ENCODE measurements around the gene OSGEP.

OSGEP gene

DNA sequence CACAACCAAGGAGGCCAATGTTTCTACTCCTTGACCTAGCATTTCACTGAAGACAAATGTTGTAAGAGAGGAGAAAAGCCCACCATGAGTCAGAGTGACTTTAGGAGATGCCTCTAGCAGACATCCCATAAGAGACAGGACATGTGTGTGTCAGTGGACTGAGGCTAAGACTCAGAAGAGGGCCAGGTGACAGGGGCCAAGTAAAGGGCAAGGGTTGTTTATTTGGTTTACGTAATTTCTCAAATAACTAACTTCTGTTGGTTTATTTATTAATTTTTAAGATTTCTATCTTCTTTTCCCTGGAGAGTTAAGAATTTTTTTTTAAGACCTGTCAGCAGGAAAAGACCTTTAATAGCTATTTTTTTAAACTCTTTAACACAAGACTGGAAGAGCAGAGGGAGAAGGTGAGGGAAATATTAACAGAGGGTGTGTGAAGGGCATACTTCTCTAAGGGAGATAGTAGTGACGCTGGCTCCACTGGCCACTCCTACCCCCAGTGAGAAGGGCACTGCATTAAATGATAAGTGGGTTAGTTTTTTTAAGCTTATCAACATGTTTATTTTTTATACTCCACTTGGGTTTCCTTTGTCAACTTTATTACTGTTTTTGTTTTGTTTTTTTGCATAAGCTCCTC, 18.0 kb upstream of the OSGEP start:
- CTCF ChIA-PET = interaction anchor here (1.0 to 1.5 kb wide), 3 partner anchors 14 to 143 kb away, joined by 3 to 4 read pairs (median 4); no protein-coding TSS in a partner anchor
- POLR2A ChIA-PET = no interaction called here
- DNase-seq (ENCODE audit: low read depth, low spot score) = no peak
- H3K4me3 ChIP-seq (ENCODE audit: low read depth, low read length) = no peak overlapping the region
- TF ChIP-seq, protein P1, sequence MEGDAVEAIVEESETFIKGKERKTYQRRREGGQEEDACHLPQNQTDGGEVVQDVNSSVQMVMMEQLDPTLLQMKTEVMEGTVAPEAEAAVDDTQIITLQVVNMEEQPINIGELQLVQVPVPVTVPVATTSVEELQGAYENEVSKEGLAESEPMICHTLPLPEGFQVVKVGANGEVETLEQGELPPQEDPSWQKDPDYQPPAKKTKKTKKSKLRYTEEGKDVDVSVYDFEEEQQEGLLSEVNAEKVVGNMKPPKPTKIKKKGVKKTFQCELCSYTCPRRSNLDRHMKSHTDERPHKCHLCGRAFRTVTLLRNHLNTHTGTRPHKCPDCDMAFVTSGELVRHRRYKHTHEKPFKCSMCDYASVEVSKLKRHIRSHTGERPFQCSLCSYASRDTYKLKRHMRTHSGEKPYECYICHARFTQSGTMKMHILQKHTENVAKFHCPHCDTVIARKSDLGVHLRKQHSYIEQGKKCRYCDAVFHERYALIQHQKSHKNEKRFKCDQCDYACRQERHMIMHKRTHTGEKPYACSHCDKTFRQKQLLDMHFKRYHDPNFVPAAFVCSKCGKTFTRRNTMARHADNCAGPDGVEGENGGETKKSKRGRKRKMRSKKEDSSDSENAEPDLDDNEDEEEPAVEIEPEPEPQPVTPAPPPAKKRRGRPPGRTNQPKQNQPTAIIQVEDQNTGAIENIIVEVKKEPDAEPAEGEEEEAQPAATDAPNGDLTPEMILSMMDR (IDR thresholded peaks at IDR 0.05; ENCODE audit: insufficient read depth, low read length, missing control alignments) = no peak

DNA sequence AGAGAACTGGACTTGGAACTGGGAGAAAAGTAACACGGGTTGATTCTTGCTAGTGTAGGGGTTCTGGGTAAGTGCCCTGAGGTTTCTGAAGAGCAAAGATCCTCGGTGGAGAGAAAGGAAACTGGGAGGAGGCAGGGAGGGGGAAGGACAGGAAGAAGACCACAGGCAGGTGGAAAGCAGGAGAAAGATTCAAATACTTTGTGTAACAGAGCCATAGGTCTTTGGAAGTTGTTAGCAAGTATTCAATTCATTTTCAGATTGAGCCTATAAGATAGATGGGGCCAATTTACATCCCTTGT, 15.9 kb upstream of the OSGEP start:
- no peak for DNase-seq (ENCODE audit: low read depth, low spot score)
- H3K4me3 ChIP-seq (ENCODE audit: low read depth, low read length) = peak overlapping the region; percentile 94
- ChIA-PET CTCF (interaction anchor here (1.3 kb wide), 2 partner anchors 55 to 135 kb away, joined by 4 to 6 read pairs; no protein-coding TSS in a partner anchor), POLR2A (interaction anchor here (1.1 to 1.6 kb wide), 4 partner anchors 9 to 62 kb away, joined by 3 to 14 read pairs (median 8); partner anchors contain the start of gene PIP4P1)
- TF ChIP-seq, protein P1 (IDR thresholded peaks at IDR 0.05; ENCODE audit: insufficient read depth, low read length, missing control alignments) = no peak

DNA sequence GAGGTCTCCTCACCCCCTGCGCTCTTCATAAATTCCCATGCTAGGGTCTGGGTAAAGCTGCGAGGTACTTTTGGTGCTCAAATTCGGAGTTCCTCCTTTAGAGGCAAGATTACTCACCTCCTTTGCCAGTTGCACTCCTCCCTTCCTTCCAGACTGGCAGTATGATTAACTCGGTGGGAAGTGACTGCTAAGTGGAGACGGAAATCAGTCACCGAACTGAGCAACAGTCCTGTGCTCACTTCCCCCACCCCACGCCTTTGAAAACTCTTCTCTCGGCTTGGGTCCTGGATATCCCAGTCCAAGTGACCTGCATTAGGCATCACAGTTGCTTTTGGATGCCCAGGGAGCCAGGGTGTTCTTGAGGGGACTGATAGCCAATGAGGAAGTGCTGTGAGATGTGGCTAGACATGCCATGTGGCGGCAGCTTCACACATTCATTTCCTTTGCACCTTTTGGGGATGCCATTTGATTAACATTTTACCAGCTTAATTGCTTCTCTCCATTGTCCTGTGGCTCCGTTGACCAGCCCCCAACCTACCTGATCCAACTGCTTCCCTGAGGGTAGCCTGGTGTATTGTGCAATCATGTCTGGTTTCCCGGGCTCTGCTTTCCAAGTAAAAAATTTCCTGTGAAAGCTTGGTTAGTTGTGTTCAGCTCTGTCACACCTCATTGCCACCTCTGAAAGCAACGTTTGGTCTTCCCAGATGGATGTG, 15.4 kb upstream of the OSGEP start:
- TF ChIP-seq, protein P1 (IDR thresholded peaks at IDR 0.05; ENCODE audit: insufficient read depth, low read length, missing control alignments) = no peak
- POLR2A ChIA-PET = interaction anchor here (0.6 to 2.0 kb wide), 9 partner anchors 8 to 61 kb away, joined by 3 to 19 read pairs (median 5); partner anchors contain the start of genes APEX1, OSGEP, PIP4P1 and TEP1
- no peak for DNase-seq (ENCODE audit: low read depth, low spot score)
- H3K4me3 ChIP-seq (ENCODE audit: low read depth, low read length) = peak overlapping the region; percentile 94
- CTCF ChIA-PET = interaction anchor here (0.8 to 1.3 kb wide), 4 partner anchors 53 to 136 kb away, joined by 4 to 6 read pairs (median 4); no protein-coding TSS in a partner anchor

DNA sequence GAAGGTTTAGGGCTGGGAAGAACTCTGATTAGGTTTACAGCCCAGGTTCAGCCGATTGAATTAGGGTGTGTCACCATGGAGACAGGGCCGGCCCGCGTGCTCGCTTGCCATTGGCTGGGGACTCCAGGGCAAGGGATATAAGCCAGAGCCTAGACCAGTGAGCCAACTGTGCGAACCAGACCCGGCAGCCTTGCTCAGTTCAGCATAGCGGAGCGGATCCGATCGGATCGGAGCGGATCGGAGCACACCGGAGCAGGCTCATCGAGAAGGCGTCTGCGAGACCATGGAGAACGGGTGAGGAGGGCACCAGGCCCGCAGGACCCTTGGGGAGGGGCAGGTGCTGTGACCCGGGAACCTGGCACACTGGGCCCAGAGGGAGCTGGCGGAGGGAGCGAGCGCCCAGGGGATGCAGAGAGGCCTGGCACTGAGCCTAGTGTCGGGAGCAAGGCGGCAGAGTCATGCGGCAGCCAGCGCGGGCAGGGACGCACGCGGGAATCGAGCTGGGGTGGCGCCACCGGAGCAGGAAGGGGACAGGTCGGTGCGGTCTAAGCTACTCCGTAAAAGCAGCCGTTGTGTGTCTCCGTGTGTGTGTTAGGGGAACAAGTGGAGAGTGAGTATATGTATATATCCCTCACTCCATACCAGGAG, 14.8 kb upstream of the OSGEP start, which contains the start of gene PNP:
PNP (plus strand) TSS at position 165 of the 648 bp plus-strand sequence; CDS start at position 284, 119 bp downstream.
- ChIA-PET CTCF (interaction anchor here (0.8 to 1.3 kb wide), 4 partner anchors 52 to 136 kb away, joined by 4 to 6 read pairs (median 4); no protein-coding TSS in a partner anchor), POLR2A (interaction anchor here (0.6 to 2.0 kb wide), 10 partner anchors 8 to 61 kb away, joined by 3 to 19 read pairs (median 4); partner anchors contain the start of genes APEX1, OSGEP, PIP4P1 and TEP1)
- DNase-seq (ENCODE audit: low read depth, low spot score) = no peak
- peak within 1 kb of the TSS; percentile 94 for H3K4me3 ChIP-seq (ENCODE audit: low read depth, low read length)
- TF ChIP-seq, protein P1 (IDR thresholded peaks at IDR 0.05; ENCODE audit: insufficient read depth, low read length, missing control alignments) = no peak

DNA sequence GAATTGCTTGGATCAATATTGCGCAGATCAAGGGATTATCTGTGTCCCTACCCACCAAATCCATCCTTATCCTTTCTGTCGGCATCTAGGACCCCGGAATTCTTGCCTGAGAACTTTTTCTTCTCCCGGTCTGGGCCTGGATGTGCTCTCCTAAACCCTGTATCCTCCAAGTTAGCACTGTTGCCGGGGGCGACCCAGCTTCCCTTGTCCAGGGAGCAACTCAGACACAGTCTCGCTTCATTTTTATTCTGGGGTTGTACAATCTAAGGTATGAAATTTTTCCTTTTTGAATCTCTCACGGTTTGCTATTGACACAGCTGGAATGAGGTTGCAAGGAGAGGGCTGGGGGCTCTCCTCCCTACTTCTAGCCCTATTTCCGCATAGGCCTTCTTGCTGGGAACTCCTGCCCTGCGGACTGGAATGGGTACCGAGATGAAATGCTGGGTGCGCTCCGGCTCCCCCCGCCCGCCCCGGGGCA, 14.2 kb upstream of the OSGEP start:
- DNase-seq (ENCODE audit: low read depth, low spot score) = no peak
- TF ChIP-seq, protein P1 (IDR thresholded peaks at IDR 0.05; ENCODE audit: insufficient read depth, low read length, missing control alignments) = no peak
- CTCF ChIA-PET = interaction anchor here (2.1 kb wide), 1 partner anchor 53 kb away, joined by 7 read pairs; no protein-coding TSS in a partner anchor
- POLR2A ChIA-PET = interaction anchor here (0.9 to 2.0 kb wide), 3 partner anchors 7 to 60 kb away, joined by 3 to 19 read pairs (median 14); partner anchors contain the start of genes APEX1, OSGEP and PIP4P1
- H3K4me3 ChIP-seq (ENCODE audit: low read depth, low read length) = peak overlapping the region; percentile 94

All from AG04449 (cell line).